Measurements from ENCODE around the gene FAM184B. TPM values are rescaled to one million over a fixed set of nuclear protein-coding genes. Genes with fewer than 3 reads are reported as not detected.

Gene FAM184B
- total RNA-seq, 2 donors from 2014 or later = not detected

DNA sequence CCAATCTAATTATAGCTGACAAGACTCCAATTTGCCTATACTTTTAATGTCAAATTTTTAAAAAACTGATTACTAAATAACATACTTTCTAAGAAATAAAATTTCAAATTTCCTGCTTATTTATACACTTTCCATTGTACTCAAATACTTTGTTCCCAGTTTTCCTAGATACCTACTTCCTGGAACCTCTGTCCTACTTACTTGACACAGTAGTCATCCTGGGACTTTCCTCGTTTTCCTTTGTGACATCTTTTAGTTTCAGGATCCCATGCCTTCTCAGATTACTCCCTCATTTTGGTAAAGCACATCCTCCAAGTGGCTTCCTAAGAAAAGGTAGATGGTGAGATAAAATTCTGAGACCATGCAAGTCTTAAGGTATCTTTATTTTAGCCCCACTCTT is 13.3 kb upstream of the FAM184B start:
- Mint-ChIP-seq H3K4me3 (no peak overlapping the region), H3K27me3 (no peaks in the 10 kb centered on the region), H3K4me1 (no peaks in the 10 kb centered on the region), H3K36me3 (ENCODE audit: low read depth) (peaks cover 70% of the 10 kb centered on the region), H3K9me3 (no peaks in the 10 kb centered on the region), H3K27ac (no peak overlapping the region)
- no peak for ATAC-seq (replicated peaks)

DNA sequence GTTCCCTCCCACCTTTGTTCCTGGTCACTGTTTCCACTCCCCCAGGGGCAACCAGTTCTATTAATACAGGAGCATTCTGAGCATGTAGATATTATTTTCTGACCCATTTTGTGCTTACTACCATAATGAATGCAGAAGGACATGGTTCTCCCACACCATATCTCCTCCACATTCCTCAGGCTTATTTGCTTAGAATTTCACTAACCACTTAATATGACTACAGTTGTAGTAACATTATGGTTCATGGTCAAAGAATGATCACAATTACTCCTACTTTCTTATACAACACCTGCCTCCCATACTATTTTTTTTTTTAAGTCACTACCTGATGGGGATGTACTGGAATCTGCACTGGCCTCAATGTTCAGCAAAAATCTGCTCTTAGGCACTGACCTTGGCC is 7.5 kb upstream of the FAM184B start:
- Mint-ChIP-seq H3K36me3 (ENCODE audit: low read depth) (peaks cover 50% of the 10 kb centered on the region), H3K4me3 (no peak overlapping the region), H3K4me1 (peaks cover 10% of the 10 kb centered on the region), H3K27ac (no peak overlapping the region), H3K27me3 (no peaks in the 10 kb centered on the region), H3K9me3 (no peaks in the 10 kb centered on the region)
- ATAC-seq (replicated peaks) = no peak

DNA sequence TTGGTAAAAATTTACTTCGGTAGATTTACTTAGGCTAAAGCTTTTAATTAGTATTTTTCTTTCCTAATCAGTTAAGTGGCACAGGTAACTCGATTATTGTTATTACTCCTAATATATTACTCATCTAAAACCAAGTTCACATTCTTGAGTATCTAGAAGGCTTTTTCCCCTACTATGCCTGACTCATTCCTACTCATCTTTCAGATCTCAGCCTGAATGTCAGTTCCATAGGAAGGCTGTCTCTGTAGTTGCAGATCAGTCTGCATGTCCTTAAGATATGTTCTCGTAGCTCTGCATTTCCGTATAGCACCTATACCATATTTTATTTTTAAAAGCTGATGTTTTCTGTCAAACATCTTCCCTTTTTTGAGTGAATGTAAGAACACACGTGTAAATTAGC is 5.9 kb upstream of the FAM184B start:
- Mint-ChIP-seq H3K4me3 (no peak overlapping the region), H3K27me3 (peaks cover 3% of the 10 kb centered on the region), H3K27ac (no peak overlapping the region), H3K4me1 (peaks cover 10% of the 10 kb centered on the region), H3K9me3 (no peaks in the 10 kb centered on the region), H3K36me3 (ENCODE audit: low read depth) (peaks cover 35% of the 10 kb centered on the region)
- peak; percentile 77 for ATAC-seq (replicated peaks)

DNA sequence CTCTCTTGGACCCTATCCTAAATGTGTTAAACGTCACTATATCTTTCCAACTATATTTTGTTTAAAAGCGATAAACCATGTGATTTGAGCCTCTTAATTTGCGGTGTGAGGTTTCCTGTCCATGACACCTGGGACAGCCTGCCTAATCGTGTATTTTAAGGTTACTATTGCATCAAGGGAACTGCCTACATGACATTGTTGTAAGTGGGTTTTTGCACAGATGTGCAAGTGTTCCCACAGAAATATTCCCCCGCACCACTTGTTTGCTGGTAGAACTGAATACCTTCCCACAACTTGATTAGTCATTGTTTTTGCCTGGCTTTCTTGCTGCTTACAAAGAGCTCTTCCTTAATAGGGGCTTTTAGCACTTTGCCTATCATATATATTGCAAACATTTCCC is 5.1 kb upstream of the FAM184B start:
- Mint-ChIP-seq H3K9me3 (no peaks in the 10 kb centered on the region), H3K27me3 (peaks cover 11% of the 10 kb centered on the region), H3K4me3 (no peak overlapping the region), H3K27ac (no peak overlapping the region), H3K36me3 (ENCODE audit: low read depth) (peaks cover 34% of the 10 kb centered on the region), H3K4me1 (peaks cover 18% of the 10 kb centered on the region)
- ATAC-seq (replicated peaks) = peak; percentile 56

DNA sequence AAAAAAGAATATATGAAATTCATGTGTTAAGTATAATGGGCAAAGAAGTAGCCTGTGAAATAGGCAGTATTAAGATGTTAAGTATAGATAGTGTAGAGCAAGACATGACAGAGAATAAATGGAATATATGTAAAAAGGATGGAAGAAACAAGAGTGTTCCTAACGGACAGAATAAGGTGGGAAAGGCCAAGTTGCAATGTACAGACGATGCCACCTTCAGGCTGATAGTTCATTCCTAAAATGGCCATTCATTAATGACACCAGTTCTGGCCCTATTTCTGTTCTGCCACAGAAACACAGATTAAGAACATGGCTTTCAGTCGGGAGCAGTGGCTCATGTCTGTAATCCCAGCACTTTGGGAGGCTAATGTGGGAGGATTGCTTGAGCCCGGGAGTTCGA is 4.4 kb upstream of the FAM184B start:
- Mint-ChIP-seq H3K27ac (no peak overlapping the region), H3K27me3 (peaks cover 12% of the 10 kb centered on the region), H3K4me1 (peaks cover 18% of the 10 kb centered on the region), H3K9me3 (no peaks in the 10 kb centered on the region), H3K36me3 (ENCODE audit: low read depth) (peaks cover 29% of the 10 kb centered on the region), H3K4me3 (no peak overlapping the region)
- no peak for ATAC-seq (replicated peaks)

DNA sequence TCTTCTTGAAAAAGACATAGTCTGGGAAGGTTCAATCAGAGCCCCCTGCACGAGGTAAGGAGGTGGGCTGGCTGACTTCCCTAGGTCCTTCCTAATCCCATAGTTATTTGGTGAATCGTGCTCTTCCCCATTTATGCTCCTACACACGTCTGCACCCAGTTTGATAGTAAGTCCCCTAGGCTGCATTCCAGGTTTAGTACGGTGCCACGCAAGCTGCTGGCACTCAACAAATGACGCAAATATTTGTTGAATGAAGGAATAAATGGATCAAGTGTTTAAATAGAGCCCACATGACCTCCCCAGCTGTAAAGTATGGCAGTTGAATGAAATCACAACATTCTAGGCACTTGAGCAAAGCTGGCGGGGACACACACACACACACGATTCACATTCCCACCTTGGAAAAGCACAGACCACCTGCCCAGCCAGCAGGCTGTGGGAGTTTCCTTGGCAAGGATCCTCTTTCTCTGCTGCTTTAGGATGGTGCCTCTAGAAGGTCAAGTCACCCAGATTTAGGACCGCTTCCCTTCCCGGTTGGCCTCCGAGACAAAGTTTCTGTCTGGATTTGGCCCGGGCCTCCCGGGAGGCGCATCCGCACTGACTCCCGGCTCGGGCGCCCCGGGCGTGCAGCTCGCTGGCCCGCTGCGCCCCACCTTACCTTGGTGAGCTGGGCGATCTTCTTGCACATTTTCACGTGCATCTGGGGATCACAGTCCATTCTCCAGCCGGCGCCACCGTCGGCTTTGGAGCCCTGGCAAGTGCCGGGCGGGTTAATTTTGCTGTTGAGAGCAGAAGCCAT is 721 bp downstream of the FAM184B start:
- H3K36me3 Mint-ChIP-seq (ENCODE audit: low read depth) = peaks cover 8% of the 10 kb centered on the region
- peaks cover 8% of the 10 kb centered on the region for H3K4me1 Mint-ChIP-seq
- no peak for ATAC-seq (replicated peaks)
- no peak overlapping the region for H3K4me3 Mint-ChIP-seq
- peaks cover 31% of the 10 kb centered on the region for H3K27me3 Mint-ChIP-seq
- no peaks in the 10 kb centered on the region for H3K9me3 Mint-ChIP-seq
- no peak overlapping the region for H3K27ac Mint-ChIP-seq

DNA sequence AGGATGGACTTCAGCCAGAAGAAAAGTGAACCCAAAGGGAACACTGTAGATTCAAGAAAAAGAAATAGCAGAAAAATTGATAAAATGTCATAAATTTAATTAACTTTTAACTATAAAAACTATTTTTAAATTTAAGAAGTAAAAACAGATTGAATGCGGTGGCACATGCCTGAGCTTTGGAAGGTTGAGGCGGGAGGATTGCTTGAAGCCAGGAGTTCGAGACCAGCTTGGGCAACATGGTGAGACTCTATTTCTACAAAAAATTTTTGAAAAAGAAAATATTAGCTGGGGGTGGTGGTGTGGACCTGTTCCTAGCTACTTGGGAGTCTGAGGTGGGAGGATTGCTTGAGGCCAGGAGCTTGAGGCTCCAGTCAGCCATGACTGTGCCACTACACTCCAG is 3.0 kb downstream of the FAM184B start:
- no peak for ATAC-seq (replicated peaks)

DNA sequence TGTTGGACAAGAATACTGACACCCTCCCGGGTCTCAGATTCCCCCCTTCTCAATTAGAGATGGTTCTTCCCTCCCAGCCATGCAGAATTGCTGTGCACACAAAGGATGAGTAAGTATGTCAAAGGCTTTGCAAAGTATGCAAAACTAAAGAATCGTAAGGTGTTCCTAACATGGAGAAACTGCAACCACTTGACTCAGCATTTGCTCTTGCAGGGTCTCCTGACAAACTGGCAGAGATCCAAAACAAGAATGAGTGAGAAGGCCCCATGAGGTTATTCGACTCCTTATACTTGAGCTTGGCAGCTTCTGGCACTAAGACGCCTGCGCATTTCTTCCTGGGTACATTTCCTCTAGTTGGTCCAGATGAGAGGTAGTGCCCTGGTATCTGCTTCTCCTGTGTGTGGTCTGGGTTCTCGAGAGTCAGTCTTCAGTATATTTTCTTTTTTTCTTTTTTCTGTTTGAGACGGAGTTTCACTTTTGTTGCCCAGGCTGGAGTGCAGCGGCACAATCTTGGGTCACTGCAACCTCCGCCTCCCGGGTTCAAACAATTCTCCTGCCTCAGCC is 8.2 kb downstream of the FAM184B start:
- H3K4me3 Mint-ChIP-seq = no peak overlapping the region
- no peak overlapping the region for H3K27ac Mint-ChIP-seq
- H3K36me3 Mint-ChIP-seq (ENCODE audit: low read depth) = no peaks in the 10 kb centered on the region
- H3K4me1 Mint-ChIP-seq = no peaks in the 10 kb centered on the region
- no peak for ATAC-seq (replicated peaks)
- H3K27me3 Mint-ChIP-seq = no peaks in the 10 kb centered on the region
- H3K9me3 Mint-ChIP-seq = no peaks in the 10 kb centered on the region

More for the DNA sequence above, 3.0 kb downstream of the FAM184B start:
- H3K4me3 Mint-ChIP-seq = no peak overlapping the region
- H3K27ac Mint-ChIP-seq = no peak overlapping the region
- H3K27me3 Mint-ChIP-seq = peaks cover 31% of the 10 kb centered on the region
- peaks cover 8% of the 10 kb centered on the region for H3K4me1 Mint-ChIP-seq
- H3K9me3 Mint-ChIP-seq = no peaks in the 10 kb centered on the region
- H3K36me3 Mint-ChIP-seq (ENCODE audit: low read depth) = peaks cover 8% of the 10 kb centered on the region

DNA sequence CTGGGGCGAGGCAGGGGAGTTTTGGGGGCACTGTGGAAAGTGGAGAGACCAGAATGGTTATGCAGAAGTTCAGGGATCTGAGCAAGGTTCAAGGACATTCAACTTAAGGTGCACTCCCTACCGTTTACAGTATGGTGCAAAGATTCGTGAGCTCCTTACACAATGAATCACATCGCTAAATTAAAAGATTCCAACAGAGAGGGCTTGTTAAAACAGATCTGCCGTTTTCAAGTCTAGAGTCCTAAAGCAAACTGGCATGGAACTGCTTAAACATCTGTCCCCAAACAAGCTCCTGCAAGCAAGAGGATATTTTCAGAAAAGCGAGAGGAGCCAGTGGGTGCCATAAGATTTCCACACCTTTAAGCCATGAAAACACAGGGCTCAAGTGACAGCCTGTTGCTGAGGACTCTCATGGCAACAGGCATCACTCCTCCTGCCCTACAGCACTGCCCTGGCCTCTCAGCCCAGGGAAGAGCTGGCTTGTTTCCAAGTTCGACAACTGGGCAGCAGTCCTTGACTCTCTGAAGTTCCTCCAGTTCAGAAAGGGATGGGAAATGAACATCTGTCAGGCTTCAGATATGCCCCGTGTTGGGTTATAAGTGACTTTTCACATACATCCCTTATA is 10.0 kb downstream of the FAM184B start:
- no peak for ATAC-seq (replicated peaks)
- Mint-ChIP-seq H3K9me3 (no peaks in the 10 kb centered on the region), H3K4me3 (no peak overlapping the region), H3K36me3 (ENCODE audit: low read depth) (no peaks in the 10 kb centered on the region), H3K27ac (no peak overlapping the region), H3K27me3 (no peaks in the 10 kb centered on the region), H3K4me1 (no peaks in the 10 kb centered on the region)

DNA sequence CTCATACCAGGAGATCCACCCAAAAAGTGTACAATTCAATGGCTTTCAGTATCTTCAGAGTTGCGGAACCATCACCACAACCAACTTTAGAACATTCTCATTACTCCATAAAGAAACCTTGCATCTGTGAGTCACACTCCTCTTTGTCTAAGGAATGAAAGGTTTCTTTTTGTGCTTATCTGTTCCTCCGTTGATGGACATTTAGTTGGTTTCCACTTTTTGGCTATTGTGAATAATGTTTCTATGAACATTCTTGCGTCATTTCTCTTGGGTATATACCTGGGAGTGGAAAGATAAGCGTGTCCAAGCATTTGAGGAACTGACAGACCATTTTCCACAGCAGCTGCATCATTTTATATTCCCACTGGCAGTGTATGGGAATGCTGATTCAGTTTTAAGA is 10.6 kb downstream of the FAM184B start:
- Mint-ChIP-seq H3K27ac (no peak overlapping the region), H3K9me3 (no peaks in the 10 kb centered on the region), H3K36me3 (ENCODE audit: low read depth) (no peaks in the 10 kb centered on the region), H3K27me3 (no peaks in the 10 kb centered on the region), H3K4me3 (no peak overlapping the region), H3K4me1 (peaks cover under 1% of the 10 kb centered on the region)
- no peak for ATAC-seq (replicated peaks)

DNA sequence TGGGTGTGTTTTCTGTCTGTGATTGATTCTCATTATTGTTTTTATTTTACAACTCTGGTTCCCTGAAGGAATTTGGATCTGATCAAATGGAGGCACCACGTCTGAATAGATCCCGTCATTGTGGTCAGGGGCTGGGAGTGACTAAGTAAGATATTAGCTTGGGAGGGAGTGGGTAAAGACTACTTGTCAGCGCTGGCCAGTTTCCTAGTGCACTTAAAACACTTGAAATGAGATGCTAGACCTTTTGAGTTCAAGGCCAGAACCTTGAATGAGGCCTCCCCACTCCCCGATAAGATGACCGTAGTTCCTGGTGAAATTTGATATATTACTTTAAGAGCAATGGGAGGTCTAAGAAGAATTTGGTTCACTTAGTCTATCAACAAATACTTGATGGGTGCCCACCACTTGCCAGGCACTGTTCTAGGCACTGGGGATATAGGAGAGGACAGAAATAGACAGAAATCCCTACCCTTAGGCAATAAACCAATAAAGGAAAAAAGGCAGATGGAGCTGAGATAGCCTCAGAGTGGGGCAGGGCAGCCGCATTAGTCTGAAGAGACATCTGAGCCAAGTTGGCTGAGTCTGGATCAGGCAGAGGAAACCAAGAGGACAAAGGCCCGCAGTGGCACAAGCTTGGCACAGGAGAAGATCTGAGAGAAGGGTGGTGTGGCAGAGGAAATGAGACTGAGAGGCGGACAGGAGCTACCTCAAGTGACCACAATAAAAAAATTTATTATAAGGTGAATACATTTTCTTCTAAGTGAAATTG is 11.8 kb downstream of the FAM184B start:
- Mint-ChIP-seq H3K9me3 (no peaks in the 10 kb centered on the region), H3K36me3 (ENCODE audit: low read depth) (no peaks in the 10 kb centered on the region), H3K4me3 (no peak overlapping the region), H3K27ac (no peak overlapping the region), H3K27me3 (no peaks in the 10 kb centered on the region), H3K4me1 (peaks cover 3% of the 10 kb centered on the region)
- ATAC-seq (replicated peaks) = no peak

DNA sequence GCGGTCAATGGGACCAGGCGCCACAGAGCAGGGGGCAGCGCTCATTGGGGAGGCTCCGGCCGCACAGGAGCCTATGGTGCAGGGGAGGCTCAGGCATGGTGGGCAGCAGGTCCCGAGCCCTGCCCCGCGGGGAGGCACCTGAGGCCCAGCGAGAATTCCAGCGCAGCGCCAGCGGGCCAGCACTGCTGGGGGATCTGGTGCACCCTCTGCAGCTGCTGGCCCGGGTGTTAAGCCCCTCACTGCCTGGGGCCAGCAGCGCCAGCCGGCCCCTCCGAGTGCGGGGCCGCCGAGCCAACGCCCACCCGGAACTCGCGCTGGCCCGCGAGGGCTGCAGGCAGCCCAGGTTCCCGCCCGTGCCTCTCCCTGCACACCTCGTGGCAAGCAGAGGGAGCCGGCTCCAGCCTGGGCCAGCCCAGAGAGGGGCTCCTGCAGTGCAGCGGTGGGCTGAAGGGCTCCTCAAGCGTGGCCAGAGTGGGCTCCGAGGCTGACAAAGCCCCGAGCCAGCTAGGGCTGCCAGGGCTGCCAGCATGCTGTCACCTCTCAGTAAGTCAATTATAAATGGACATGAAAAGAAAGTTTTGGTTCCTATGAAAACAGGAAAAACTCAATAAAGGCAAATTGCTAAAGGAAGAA is 14.5 kb downstream of the FAM184B start:
- no peaks in the 10 kb centered on the region for H3K9me3 Mint-ChIP-seq
- H3K4me1 Mint-ChIP-seq = peaks cover 3% of the 10 kb centered on the region
- ATAC-seq (replicated peaks) = no peak
- no peak overlapping the region for H3K4me3 Mint-ChIP-seq
- peaks cover under 1% of the 10 kb centered on the region for H3K27me3 Mint-ChIP-seq
- H3K27ac Mint-ChIP-seq = no peak overlapping the region
- H3K36me3 Mint-ChIP-seq (ENCODE audit: low read depth) = no peaks in the 10 kb centered on the region

DNA sequence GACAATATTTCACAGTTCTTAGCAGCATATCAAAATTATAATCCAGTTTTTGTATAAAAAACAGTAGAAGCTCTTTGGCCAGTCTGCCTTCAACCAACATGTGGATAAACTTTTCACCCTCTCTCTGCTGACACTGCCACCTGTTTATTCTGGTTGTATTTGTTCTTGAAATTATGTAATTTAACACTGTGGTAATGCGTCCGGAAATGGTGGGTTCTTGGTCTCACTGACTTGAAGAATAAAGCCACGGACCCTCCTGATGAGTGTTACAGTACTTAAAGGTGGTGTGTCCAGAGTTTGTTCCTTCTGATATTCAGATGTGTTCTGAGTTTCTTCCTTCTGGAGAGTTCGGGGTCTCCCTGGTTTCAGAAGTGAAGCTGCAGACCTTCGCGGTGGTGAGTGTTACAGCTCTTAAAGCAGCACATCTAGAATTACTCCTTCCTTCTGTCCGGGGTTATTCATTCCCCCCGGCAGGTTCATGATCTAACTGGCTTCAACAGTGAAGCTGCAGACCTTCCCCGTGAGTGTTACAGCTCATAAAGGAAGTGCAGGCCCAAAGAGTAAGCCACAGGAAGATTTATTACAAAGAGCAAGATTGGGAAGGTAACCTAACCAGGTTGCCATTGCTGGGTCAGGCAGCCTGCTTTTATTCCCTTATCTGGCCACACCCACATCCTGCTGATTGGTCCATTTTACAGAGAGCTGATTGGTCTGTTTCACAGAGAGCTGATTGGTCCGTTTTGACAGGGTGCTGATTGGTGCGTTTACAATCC is 15.7 kb downstream of the FAM184B start:
- H3K4me3 Mint-ChIP-seq = no peak overlapping the region
- H3K4me1 Mint-ChIP-seq = peaks cover 3% of the 10 kb centered on the region
- no peak overlapping the region for H3K27ac Mint-ChIP-seq
- no peaks in the 10 kb centered on the region for H3K36me3 Mint-ChIP-seq (ENCODE audit: low read depth)
- no peaks in the 10 kb centered on the region for H3K9me3 Mint-ChIP-seq
- ATAC-seq (replicated peaks) = no peak
- H3K27me3 Mint-ChIP-seq = peaks cover 3% of the 10 kb centered on the region

DNA sequence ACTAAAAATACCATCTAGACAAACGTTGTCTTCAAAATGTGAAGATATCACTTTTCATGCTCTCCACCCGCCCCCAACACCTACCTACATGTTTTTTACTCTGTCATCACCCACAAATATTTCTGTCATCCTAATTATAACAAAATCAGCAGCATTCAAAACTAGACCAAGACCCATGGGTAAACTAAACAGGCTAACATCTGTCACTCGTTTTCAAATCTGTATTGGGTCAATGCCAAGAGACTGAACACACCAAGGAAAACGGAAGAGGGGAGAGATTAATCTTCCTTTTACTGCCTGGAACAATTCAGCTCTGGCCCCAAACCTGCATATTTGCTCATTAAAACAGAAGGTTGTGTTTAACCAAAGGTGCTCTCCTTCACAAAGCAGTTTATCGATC is 17.5 kb downstream of the FAM184B start:
- ATAC-seq (replicated peaks) = no peak
- H3K9me3 Mint-ChIP-seq = no peaks in the 10 kb centered on the region
- H3K27me3 Mint-ChIP-seq = peaks cover 3% of the 10 kb centered on the region
- peaks cover 3% of the 10 kb centered on the region for H3K4me1 Mint-ChIP-seq
- no peaks in the 10 kb centered on the region for H3K36me3 Mint-ChIP-seq (ENCODE audit: low read depth)
- H3K4me3 Mint-ChIP-seq = no peak overlapping the region
- no peak overlapping the region for H3K27ac Mint-ChIP-seq

All from activated T-helper 17 cell treated with anti-CD3 and anti-CD28 coated beads, Interleukin-2, amount 50 U/mL, for 72 hours (primary cell).